NCI-H526 treated with DMSO at 0.1 percent for 48 hours (cell line): ENCODE data around the gene CTSC.
"Not testable (repeated sequence)": the region's sequence is repeated elsewhere in the genome, so short reads cannot be mapped to it uniquely, and the experiment has no call there.

Experiments
- DNase-seq: peaks from one replicate; lab custom pipeline; 2025; lab: John Stamatoyannopoulos, UW

The CTSC gene

GRCh38 chr11:88352139-88352538 is 14.6 kb upstream of the CTSC start:
- DNase-seq: no peak

GRCh38 chr11:88348870-88349269 is 11.3 kb upstream of the CTSC start:
- DNase-seq: no peak

- DNase-seq: no peak
These were observed 8.4 kb upstream of the CTSC start for GRCh38 chr11:88345949-88346348.

- no peak for DNase-seq
These were observed 7.9 kb upstream of the CTSC start for GRCh38 chr11:88345408-88345807.

GRCh38 chr11:88344869-88345268 is 7.3 kb upstream of the CTSC start:
- no peak for DNase-seq

- DNase-seq: no peak
These were observed 4.2 kb upstream of the CTSC start for GRCh38 chr11:88341522-88342251.

GRCh38 chr11:88340366-88340935 is 2.9 kb upstream of the CTSC start:
- DNase-seq: no peak

GRCh38 chr11:88337987-88338668 is 592 bp upstream of the CTSC start:
- DNase-seq: peak; percentile 40

GRCh38 chr11:88335284-88335683 is 2.3 kb downstream of the CTSC start:
- DNase-seq: no peak

- no peak for DNase-seq
These were observed 3.7 kb downstream of the CTSC start for GRCh38 chr11:88333862-88334261.

GRCh38 chr11:88332851-88333250 is 4.7 kb downstream of the CTSC start:
- DNase-seq: no peak

GRCh38 chr11:88330826-88331428 is 6.6 kb downstream of the CTSC start:
- DNase-seq: no peak

GRCh38 chr11:88329563-88330250 is 7.8 kb downstream of the CTSC start:
- no peak for DNase-seq

GRCh38 chr11:88327462-88328143 is 9.9 kb downstream of the CTSC start:
- no peak for DNase-seq

- no peak for DNase-seq
These were observed 10.5 kb downstream of the CTSC start for GRCh38 chr11:88327061-88327460.

GRCh38 chr11:88326099-88326498 is 11.4 kb downstream of the CTSC start:
- DNase-seq: peak; percentile 80

GRCh38 chr11:88324562-88325345 is 12.8 kb downstream of the CTSC start:
- DNase-seq: no peak

GRCh38 chr11:88322881-88323280 is 14.7 kb downstream of the CTSC start:
- DNase-seq: not testable (repeated sequence)

GRCh38 chr11:88321412-88321811 is 16.1 kb downstream of the CTSC start:
- DNase-seq: not testable (repeated sequence)

- no peak for DNase-seq
These were observed 17.4 kb downstream of the CTSC start for GRCh38 chr11:88320149-88320559.

GRCh38 chr11:88318017-88318416 is 19.5 kb downstream of the CTSC start:
- DNase-seq: no peak
